Measurements from ENCODE around the gene SH3PXD2A. TPM values are rescaled to one million over a fixed set of nuclear protein-coding genes. Genes with fewer than 3 reads are reported as not detected.

Gene SH3PXD2A
- total RNA-seq, 4 donors from 2014 or later, result 26.5 to 56.9 (median 33.3) TPM

- Histone ChIP-seq H3K36me3 (no peaks in the 10 kb centered on the region), H3K27me3 (no peaks in the 10 kb centered on the region), H3K27ac (no peak overlapping the region), H3K4me1 (peaks cover 17 to 54% (median 34%) of the 10 kb centered on the region in 4 donors), H3K9me3 (no peaks in the 10 kb centered on the region), H3K4me3 (no peak overlapping the region)
- TF ChIP-seq POLR2AphosphoS5 (IDR thresholded peaks at IDR 0.05), result no peak
- no peak for TF ChIP-seq CTCF (IDR thresholded peaks at IDR 0.05)
- TF ChIP-seq POLR2A (IDR thresholded peaks at IDR 0.05), result no peak
- TF ChIP-seq EP300 (IDR thresholded peaks at IDR 0.05; ENCODE audit: low read depth), result no peak
- DNase-seq, result no peak
- intact Hi-C loops (cut with DNase I; ENCODE audit: low total_unique reads) (no loop called here), in situ Hi-C loops (cut with MboI; ENCODE audit: low pct_ligation_motif_present in 1 of 4, low pct_unique_long_range_greater_than_20kb in 1 of 4, low sequenced_read_pairs in 3 of 4) (loop anchor here in 2 of 4 donors (25.0 kb wide), 2 partner anchors 244 to 269 kb away; no protein-coding TSS in a partner anchor)
- 84 to 91% methylated on average over 5 of the region's 5 CpGs for WGBS, 2 donors (ENCODE audit: low coverage in 1 of 2)
Measured at GRCh38 chr10:103856797-103857170, 1.4 kb upstream of the SH3PXD2A start.

GRCh38 chr10:103855852-103856796 lies 748 bp upstream of the SH3PXD2A start:
- intact Hi-C loops (cut with DNase I; ENCODE audit: low total_unique reads), result no loop called here
- H3K9me3 ChIP-seq, result no peaks in the 10 kb centered on the region
- no peak for TF ChIP-seq POLR2AphosphoS5 (IDR thresholded peaks at IDR 0.05)
- no peak for TF ChIP-seq EP300 (IDR thresholded peaks at IDR 0.05; ENCODE audit: low read depth)
- no peak for TF ChIP-seq CTCF (IDR thresholded peaks at IDR 0.05)
- peaks cover 24 to 61% (median 40%) of the 10 kb centered on the region in 4 donors for H3K4me1 ChIP-seq
- no peak for DNase-seq
- no peaks in the 10 kb centered on the region for H3K36me3 ChIP-seq
- H3K27ac ChIP-seq, result peak overlapping the region; percentile 88
- in situ Hi-C loops (cut with MboI; ENCODE audit: low pct_ligation_motif_present in 1 of 4, low pct_unique_long_range_greater_than_20kb in 1 of 4, low sequenced_read_pairs in 3 of 4), result loop anchor here in 2 of 4 donors (25.0 kb wide), 2 partner anchors 244 to 269 kb away; no protein-coding TSS in a partner anchor
- WGBS, 2 donors (ENCODE audit: low coverage in 1 of 2), result 22 to 28% methylated on average over 8 to 30 of the region's 34 CpGs
- no peaks in the 10 kb centered on the region for H3K27me3 ChIP-seq
- H3K4me3 ChIP-seq, result peak overlapping the region; percentile 74 to 86 (median 78)

- Histone ChIP-seq H3K4me1 (peaks cover 36 to 73% (median 53%) of the 10 kb centered on the region in 4 donors), H3K9me3 (no peaks in the 10 kb centered on the region), H3K4me3 (peak overlapping the region; percentile 74 to 86 (median 78)), H3K27ac (peak overlapping the region; percentile 88), H3K36me3 (no peaks in the 10 kb centered on the region), H3K27me3 (no peaks in the 10 kb centered on the region)
- intact Hi-C loops (cut with DNase I; ENCODE audit: low total_unique reads), result no loop called here
- 0% methylated on average over 5 to 34 of the region's 53 CpGs for WGBS, 2 donors (ENCODE audit: low coverage in 1 of 2)
- DNase-seq, result peak; percentile 46
- TF ChIP-seq POLR2AphosphoS5 (IDR thresholded peaks at IDR 0.05), result no peak
- peak; percentile 8 for TF ChIP-seq POLR2A (IDR thresholded peaks at IDR 0.05)
- no peak for TF ChIP-seq EP300 (IDR thresholded peaks at IDR 0.05; ENCODE audit: low read depth)
- in situ Hi-C loops (cut with MboI; ENCODE audit: low pct_ligation_motif_present in 1 of 4, low pct_unique_long_range_greater_than_20kb in 1 of 4, low sequenced_read_pairs in 3 of 4), result loop anchor here in 2 of 4 donors (25.0 kb wide), 2 partner anchors 243 to 268 kb away; no protein-coding TSS in a partner anchor
Measured at GRCh38 chr10:103854686-103855391, 537 bp downstream of the SH3PXD2A start.

- in situ Hi-C loops (cut with MboI; ENCODE audit: low pct_ligation_motif_present in 1 of 4, low pct_unique_long_range_greater_than_20kb in 1 of 4, low sequenced_read_pairs in 3 of 4), result loop anchor here in 2 of 4 donors (25.0 kb wide), 2 partner anchors 242 to 267 kb away; no protein-coding TSS in a partner anchor
- peak overlapping the region; percentile 88 for H3K27ac ChIP-seq
- DNase-seq, result peak; percentile 41
- H3K36me3 ChIP-seq, result no peaks in the 10 kb centered on the region
- intact Hi-C loops (cut with DNase I; ENCODE audit: low total_unique reads), result no loop called here
- WGBS, 2 donors (ENCODE audit: low coverage in 1 of 2), result 0 to 9% methylated on average over 4 to 13 of the region's 13 CpGs
- no peaks in the 10 kb centered on the region for H3K9me3 ChIP-seq
- H3K27me3 ChIP-seq, result no peaks in the 10 kb centered on the region
- TF ChIP-seq POLR2AphosphoS5 (IDR thresholded peaks at IDR 0.05) (peak in 1 of 3 donors; percentile 2), POLR2A (IDR thresholded peaks at IDR 0.05) (no peak)
- peak overlapping the region; percentile 74 to 86 (median 78) for H3K4me3 ChIP-seq
- peaks cover 36 to 77% (median 59%) of the 10 kb centered on the region in 4 donors for H3K4me1 ChIP-seq
Measured at GRCh38 chr10:103854265-103854685, 1.1 kb downstream of the SH3PXD2A start.
